GM19238 (cell line): ENCODE data around the gene ATOH8.

ENCODE experiments used
- DNase-seq: peaks from one replicate; pipeline ENCODE4 v3.0.0; 2011; ENCODE audit warnings: low spot score; ENCODE audit not compliant: insufficient read length

Gene ATOH8

DNA sequence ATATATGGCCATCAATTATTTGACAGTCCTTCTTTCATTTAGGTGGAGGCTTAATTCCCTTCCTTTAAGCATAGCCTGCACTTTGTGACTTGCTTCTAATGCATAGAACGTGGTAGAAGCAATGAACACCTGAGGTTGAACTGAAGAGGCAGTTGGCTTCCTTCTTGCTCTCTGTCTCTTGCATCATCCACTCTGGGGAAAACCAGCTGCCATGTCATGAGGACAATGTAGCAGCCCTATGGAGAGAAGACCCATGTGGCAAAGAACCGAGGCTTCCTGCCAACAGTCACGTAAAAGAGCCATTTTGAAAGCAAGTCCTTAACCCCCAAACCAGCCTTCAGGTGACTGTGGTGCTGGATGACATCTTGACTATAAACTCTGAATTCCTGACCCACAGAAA lies 46.8 kb downstream of the ATOH8 start:
- no peak for DNase-seq

DNA sequence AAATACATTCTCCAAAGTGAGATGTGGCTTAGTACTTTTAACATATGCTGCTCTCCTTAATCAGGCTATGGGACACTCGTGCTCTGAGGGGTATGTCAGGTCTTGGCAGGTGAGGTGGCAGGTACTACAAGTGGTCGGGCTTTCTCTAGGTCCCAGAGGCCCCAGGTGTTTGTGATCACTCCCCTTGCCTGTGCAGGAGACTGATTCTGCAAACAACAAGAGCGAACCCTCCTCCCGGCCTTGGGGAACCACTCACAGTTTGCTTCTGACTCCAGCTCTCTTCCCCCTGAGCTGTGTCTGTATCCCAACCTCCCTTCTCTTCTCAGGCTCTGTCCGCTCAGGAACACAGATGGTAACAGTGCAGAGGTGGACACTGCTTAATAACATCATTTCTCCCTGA lies 48.1 kb downstream of the ATOH8 start:
- no peak for DNase-seq

DNA sequence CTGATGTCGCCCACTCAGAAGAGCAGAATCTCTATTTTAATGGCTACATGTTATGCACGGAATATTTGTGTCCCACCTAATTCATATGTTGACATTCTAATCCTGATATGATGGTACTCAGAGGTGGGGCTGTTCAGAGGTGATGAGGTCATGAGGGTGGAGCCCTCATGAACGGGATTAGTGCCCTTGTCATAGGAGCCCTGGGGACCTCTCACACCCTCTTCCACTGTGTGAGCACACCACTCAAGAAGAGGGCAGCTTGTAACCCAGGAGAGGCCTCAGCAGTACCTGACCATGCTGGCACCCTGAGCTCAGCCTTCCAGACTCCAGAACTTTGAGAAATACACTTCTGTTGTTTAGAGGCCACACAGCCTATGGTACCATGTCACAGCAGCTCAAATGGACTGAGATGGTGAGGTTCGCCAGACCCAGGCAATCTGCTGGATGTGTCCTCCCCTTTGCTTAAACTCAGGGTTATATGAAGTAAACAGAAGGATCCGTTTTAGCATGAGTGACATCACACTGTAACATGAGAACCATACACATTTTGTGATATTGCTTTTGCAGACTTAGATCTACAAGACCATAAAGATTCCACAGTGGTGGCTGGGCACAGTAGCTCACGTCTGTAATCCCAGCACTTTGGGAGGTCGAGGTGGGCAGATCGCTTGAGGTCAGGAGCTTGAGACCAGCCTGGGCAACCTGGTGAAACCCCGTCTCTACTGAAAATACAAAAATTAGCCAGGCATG lies 48.7 kb downstream of the ATOH8 start:
- no peak for DNase-seq

DNA sequence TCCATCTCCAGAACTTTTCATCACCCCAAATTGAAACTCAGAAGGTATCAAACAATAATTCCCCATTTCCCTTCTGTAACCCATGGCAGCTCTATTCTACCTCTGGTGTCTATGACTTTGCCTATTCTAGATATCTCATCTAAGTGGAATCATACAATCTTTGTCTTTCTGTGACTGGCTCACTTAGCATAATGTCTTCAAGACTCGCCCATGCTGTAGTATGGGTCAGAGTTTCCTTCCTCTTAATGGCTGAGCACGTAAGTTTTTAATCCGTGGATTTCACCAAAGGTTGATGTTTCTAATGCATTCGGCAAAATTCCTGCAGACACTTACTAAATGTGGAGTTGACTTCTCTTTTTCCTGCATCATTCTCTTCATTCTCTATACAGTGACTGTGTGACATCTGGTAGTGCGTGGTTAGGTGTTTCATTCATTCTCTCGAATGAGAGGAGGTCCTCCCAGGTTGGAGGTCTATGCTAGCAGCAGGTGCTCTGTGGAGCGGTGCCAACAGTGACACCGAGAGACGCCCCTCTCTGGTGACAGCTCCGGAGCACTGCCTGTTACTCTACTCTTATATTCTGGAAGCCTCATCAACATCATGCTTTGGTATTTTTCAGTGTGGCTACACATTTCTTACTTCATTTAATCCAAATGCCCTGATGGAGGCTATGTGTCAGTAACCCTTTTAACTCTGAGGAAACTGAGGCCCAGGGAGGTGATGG lies 50.1 kb downstream of the ATOH8 start:
- DNase-seq: no peak

DNA sequence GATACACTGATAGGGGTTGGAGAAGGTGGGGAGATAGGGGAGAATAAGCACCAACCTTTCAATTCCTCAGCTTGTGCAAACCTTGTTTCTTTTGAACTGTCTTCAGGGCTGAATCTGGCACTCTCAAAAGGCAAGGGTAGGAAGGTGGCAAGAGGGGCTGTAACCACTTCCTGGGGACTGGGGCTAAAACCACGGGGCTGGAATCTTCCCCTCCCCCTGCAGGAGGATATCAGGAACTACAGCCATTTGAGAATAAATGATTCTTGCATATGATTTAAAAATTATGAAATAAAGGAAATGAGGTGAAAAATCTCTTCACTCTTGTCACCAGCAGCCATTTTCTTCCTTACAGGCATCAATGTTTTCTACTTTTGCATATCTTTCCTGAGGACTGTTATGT lies 50.8 kb downstream of the ATOH8 start:
- DNase-seq: peak; percentile 41

DNA sequence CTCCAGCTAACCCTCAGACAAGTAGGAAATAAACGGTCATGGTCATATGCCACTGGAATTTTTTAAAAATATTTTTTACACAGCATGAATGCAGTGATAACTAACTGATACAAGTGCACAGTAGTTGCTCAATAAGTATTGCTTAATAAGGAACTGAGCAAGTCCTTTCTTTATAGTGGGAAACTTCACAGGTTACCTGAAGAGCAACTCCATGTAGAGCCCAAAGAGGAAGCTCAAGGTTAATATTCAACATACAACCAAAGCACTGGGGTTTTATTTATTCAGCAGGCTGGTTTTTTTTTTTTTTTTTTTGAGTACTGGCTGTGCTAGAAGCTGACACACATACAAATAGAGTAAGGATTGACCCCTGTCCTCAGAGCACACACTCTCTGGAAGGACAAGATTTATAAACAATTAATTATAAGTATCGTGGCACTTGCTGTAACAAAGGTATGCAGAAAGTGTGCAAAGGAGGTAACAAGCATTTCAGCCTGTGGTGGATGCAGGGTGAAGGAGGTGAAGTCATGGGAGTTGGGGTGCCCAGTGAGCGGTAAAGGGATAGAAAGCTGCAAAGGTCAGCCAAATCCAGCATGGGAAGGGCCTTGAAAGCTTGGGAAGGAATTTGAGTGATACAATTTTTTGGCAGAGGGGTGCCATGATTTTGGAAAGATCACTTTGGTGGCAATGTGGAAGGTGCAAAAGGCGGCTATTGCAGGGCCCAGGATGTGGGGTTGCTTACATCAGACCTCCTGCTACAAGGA lies 52.7 kb downstream of the ATOH8 start:
- DNase-seq: no peak

DNA sequence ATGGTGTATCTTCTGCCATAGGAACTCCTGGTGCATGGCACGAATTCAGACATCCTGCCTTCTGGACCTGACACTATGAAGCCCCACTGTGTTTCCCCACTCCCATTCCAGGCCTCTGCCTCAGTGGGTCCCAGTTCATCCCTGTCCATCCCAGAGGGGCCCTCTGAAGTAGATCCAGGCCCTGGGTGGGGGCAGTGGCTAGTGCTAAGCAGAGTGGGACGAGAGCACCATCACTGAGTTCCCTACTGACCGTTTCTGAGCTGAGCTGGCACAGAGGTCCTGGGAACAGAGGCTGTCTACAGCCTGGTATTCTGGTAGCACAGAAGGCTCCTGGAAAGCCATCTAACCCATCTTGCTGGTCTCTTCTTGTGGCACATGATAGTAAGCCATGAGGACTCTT lies 54.0 kb downstream of the ATOH8 start:
- DNase-seq: no peak

DNA sequence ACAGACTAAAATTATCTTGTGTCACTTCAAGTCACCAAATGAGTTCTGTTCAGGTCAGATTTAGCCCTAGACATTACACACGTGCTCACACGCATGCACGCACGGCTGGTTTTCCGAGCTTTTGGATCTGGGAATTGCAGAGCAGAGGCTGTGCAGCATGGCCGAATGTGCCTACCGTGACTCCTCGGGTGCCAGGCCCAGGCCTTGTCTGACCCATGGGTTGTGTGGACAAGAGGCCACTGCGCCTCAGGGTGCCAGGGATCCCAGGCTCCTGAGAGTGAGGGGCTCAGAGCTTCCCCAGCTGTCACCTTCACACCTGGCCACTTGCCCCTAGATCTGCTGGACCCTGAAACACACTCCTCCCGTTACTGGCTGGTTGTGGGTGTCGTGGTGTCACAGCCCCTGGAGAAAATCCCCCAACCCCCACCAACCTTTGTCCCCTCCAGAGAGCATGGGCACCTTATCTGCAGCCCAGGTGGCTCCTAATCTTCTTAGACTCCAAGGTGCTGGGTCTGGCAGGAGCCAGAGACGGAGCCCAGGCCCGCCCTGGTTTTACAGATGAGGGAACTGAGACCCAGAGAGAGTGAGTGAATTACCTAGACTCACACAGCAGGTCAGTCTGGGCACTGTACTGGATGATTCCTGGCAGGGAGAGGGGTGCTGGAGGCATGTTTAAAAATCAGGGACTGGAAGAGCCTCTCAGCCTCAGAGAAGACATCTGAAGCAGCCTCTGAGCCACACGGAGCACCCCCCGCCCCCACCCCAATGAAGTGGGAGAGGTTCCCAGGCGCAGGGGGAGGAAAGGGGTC lies 56.8 kb downstream of the ATOH8 start:
- DNase-seq: no peak

DNA sequence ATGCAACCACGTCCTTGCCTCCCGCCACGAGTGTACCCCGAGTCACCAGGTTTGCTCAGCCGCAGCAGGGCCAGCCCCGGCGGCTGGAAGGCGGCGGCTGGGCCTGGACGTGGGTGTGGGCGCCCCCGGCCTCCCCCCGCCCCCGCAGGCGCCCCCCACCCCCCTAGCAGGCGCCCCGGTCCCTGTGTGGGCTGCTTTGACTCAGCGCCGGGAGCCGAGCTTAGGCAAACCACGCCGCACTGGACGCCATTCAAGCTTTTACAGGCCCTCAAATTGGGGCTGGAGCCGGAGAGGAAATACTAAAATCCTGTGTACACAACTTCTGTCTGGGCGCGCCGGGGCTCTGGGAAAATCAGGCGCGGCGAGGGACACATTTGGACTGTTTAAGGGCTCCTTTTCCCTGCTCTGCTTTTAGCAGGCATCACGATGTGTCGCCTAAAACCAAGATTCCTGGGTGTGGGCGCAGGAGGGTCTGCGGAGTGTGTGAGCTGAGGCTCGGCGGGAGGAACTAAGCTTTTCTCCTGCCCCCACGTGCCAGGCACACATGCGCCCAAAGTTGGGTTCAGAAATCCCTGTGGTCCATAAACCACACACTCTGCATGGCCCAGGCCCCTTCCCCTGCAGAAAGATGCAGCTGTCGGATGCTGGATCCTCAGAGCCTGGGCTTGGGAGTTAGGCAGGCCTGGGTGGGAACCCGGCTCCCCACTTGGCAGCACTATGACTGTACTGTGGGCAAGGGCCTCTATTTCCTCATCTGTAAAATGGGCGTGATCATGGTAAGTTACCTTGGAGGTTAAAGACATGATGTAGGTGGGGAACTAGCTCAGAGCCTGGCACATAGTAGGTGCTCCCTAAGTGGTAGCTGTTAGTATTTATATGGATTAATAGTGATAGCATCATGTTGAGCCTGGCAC lies 57.6 kb downstream of the ATOH8 start:
- DNase-seq: no peak

DNA sequence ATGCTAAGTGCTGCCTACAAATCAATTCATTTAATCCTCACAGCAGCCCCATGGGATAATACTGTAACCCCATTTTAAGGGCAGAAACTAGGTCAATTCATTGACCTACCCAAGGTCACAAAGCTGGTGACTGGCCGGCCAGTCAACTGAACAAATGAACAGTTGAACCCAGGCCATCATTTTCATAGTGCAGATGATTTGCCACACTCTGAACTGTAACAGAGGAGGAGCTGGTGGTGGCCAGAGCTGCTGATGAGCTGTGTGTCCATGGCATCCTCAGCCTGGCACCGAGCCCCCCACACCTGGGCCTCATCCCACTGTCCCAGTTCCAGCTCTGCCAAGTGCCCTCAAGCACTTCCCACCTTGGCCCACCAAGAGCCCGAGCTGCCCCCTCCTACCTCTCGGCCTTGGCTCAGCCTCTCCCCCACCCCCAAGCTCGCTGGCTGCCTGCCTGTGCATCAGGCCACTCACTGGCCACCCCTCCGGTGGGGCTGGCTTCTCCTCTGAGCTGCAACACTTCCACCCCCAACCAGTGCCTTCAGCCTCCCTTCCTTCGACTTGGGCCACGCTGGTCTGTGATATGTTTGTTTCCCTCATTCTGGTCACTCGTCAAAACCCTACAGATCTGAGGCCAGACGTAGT lies 58.4 kb downstream of the ATOH8 start:
- DNase-seq: no peak

DNA sequence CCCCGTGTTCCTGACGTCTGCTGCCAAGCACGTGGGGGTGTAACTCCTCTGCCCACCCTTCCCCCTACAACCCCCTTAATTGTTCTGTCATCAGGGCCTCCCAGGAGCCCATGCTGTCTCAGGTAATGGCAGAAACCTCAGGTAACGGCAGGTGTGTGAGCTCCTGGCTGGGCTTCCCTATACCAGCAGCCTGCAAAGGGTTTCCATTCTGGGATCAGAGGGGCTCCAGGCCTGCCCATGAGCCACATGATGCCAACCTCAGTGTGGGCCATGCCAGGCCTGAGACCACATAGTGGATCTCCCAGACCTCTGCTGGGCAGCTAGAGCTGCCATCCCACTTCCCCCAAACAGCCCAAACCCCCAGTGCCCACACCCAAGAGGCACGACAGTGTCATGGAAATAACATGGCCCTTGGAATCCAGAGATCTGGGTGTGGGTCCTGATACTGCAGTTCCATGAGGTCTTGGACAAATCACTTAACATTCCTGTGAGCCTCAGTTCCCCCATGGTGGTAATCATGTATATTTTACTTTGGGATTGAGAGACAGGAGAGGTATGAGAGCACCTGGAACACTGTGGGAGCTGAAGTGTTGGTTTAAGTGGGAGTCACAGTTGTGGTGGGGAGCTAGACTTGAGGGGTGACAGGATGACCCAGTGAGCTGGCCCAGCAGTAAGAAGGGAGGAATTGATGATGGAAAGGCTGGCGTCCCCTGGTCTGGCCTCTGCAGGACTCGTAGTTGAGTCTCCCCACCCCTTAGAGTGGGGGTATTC lies 59.6 kb downstream of the ATOH8 start:
- DNase-seq: no peak

DNA sequence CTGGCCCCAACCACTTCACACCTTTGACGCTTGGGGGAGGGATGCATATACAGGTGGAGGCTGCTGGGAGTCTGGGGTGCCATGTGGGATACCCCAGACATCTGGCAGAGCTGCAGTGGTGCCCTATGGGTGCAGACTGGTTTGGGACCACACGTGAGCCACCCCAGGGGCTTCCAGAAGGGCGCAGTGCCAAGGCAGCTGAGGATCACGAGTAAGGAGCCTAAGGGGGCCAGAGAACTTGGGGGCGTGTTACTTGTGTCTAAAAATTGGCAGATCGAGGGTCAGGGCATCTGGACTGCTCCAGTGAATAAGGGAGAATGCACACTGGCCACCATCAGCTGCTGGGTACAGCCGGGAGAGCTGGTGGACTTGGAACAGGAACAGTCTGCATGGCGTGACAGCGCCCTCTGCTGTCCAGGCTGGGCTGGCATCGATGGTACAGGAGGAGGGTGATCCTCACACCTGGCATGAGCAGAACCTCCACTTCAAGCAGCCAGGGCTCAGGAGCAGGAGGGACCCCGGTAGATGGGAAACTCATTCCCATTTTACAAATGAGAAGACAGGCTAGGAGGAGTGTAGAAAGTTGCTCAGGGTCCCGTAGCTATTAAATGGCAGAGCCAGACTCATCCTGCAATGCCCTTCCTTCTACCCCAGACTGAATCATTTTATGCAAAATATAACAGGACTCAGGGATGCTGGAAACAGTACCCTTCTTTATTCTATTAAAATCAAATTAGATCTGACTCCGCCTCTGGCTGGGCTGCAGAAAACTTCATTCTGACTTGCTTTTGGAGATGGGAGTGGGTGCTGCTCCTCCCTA lies 60.4 kb downstream of the ATOH8 start:
- DNase-seq: peak; percentile 84

DNA sequence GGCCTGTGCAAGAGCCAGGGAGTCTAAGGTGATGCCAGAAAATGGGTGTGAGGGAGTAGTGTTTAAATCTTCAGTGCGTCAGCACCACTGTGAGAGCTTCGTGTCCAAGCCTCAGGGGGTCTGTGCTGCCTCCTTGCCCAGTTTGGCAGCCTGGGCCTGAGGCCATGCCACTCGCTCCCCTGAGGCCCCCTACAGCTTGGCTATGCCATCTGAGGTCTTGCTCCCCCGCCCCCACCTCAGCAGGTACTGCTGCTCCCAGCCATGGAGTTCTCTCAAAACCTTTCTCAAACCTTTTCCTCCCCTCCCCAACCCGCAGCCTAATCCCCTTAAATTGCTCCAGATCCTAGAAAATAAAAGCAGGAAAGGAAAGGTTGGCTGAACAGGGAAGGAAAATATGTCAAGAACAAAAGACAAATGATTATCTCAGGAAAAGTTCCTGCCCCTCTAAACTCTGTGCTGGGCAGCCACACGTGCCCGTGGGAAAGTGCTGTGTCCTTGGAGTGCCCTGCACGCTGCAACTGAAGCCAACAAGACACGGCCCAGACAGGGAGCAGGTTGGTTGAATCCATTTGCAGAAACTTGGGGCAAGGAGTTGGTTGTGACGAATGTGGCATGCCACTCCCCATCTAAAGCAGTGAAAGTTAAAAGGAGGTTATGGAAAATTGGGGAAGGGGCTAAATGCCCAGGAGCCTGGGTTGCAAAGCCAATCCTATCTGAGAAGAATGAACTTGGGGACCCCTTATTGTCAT lies 61.2 kb downstream of the ATOH8 start:
- no peak for DNase-seq

DNA sequence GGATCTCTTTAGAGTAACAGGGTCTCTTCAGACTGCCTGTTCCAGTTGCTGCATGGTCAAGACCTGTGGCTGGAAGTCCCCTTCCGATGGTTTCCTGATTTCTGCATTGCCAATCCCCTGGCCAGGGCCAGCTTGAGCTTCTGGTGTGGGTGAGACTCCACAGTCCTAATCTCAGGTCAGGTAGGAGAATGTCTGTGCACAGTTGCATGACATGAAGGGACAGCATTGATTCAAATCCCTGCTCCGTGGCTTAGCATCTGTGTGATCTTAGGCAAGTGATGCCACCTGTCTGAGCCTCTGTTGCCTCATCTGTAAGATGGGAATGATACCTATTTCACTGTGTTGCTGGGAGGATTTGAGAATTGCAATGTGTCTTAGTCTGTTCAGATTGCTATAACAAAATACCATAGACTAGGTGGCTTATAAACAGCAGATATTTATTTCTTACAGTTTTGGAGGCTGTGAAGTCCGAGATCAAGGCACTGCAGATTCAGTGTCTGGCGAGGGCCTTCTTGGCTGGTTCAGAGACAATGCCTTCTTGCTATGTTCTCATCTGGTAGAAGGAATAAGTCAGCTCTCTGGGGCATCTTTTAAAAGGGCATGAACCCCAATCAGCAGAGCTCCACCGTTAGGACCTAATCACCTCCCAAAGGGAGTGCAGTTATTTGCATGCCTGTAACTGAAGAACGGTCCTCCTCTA lies 66.2 kb downstream of the ATOH8 start:
- no peak for DNase-seq

DNA sequence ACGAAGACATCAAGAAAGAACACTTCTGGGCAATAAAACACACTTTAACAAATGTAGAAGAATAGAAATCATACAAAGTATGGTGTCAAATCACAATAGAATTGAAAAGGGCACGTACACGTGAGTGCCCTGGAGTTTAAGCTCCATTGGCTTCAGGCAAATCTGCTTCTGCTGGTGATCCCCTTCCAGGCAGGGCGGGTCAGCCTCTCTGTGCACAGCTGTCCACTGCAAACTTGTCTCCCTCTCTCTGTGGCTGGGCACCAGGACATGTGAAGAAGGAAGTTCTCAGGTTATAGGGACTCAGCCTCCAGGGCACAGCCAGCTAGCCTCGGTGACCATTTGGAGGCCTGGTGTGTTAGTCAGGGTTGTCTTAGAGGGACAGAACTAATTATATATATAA lies 69.0 kb downstream of the ATOH8 start:
- DNase-seq: no peak

DNA sequence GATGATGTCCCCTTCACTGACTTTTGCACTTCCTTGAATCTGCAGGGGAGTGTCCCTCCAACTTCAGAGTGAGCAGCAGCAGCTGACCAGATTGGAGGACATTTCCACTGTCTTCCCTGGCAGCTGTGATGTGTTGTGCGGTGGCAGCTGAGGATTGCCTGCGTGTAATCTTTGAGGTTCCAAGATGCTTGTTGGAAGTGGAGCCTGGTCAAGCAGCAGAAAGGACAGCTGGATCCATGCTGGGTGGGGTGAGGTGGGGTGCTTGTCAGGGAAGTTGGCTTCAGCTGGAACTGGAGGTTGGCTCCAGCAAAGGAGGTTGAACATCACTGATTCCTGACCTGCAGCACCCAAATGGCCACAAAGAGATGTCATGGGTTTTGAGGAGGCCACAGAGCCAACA lies 70.2 kb downstream of the ATOH8 start:
- no peak for DNase-seq
